Trophoblast cell (in vitro differentiated cells and primary cell): ENCODE data around the gene KIR2DL3.

Source experiments
- DNase-seq, 2 donors: peaks; one replicate each; pipeline ENCODE4 v3.0.0-alpha.2; 2016
- H2AFZ ChIP-seq: 2 replicates; pipeline ENCODE4 v1.6.1; 2013; ENCODE audit warnings: low read length, moderate library complexity, mild to moderate bottlenecking; ENCODE audit not compliant: insufficient read depth, poor library complexity
- H2AK5ac ChIP-seq: 2 replicates; pipeline ENCODE4 v1.6.1; 2013; ENCODE audit warnings: mild to moderate bottlenecking, low read length
- H2BK120ac ChIP-seq: 2 replicates; pipeline ENCODE4 v1.6.1; 2013; ENCODE audit warnings: low read length, mild to moderate bottlenecking, moderate library complexity; ENCODE audit not compliant: insufficient read depth, poor library complexity
- H2BK12ac ChIP-seq: 2 replicates; pipeline ENCODE4 v1.6.1; 2013; ENCODE audit warnings: mild to moderate bottlenecking, low read length, moderate library complexity
- H2BK5ac ChIP-seq: 2 replicates; pipeline ENCODE4 v1.6.1; 2013; ENCODE audit warnings: low read length, low read depth, moderate library complexity, mild to moderate bottlenecking; ENCODE audit not compliant: poor library complexity
- H3K14ac ChIP-seq: 2 replicates; pipeline ENCODE4 v1.6.1; 2013; ENCODE audit warnings: mild to moderate bottlenecking, low read length
- H3K18ac ChIP-seq: 2 replicates; pipeline ENCODE4 v1.6.1; 2013; ENCODE audit warnings: mild to moderate bottlenecking, low read length
- H3K23ac ChIP-seq: 2 replicates; pipeline ENCODE4 v1.6.1; 2013; ENCODE audit warnings: low read length
- H3K27ac ChIP-seq: 2 replicates; pipeline ENCODE4 v1.5.1; 2013; ENCODE audit warnings: low read depth, mild to moderate bottlenecking, inconsistent platforms, low read length, moderate library complexity
- H3K27me3 ChIP-seq: 2 replicates; pipeline ENCODE4 v1.6.1; 2013; ENCODE audit warnings: inconsistent platforms, mild to moderate bottlenecking, low read length, moderate library complexity; ENCODE audit not compliant: insufficient read depth
- H3K36me3 ChIP-seq, 2 experiments: 1 replicate in 1 of 2; 2 replicates in 1 of 2; pipeline ENCODE4 v1.6.1; 2013; ENCODE audit warnings: low read length in 2 of 2, mild to moderate bottlenecking in 2 of 2, moderate library complexity in 1 of 2; ENCODE audit not compliant: insufficient read depth in 2 of 2, control insufficient read depth in 1 of 2
- H3K4ac ChIP-seq: 2 replicates; pipeline ENCODE4 v1.6.1; 2013; ENCODE audit warnings: low read depth, mild to moderate bottlenecking, low read length, moderate library complexity
- H3K4me1 ChIP-seq, 2 experiments: 1 replicate in 1 of 2; 2 replicates in 1 of 2; pipeline ENCODE4 v1.6.1; 2013; ENCODE audit warnings: low read length in 2 of 2, mild to moderate bottlenecking in 2 of 2, moderate library complexity in 1 of 2; ENCODE audit not compliant: insufficient read depth in 2 of 2, control insufficient read depth in 1 of 2
- H3K4me2 ChIP-seq: 2 replicates; pipeline ENCODE4 v1.6.1; 2013; ENCODE audit warnings: inconsistent platforms, mild to moderate bottlenecking, low read length, moderate library complexity
- H3K4me3 ChIP-seq: 2 replicates; pipeline ENCODE4 v1.5.1; 2013; ENCODE audit warnings: mild to moderate bottlenecking, low read depth, low read length, inconsistent platforms
- H3K79me1 ChIP-seq: one replicate; pipeline ENCODE4 v1.6.1; 2013; ENCODE audit warnings: low read length
- H3K79me2 ChIP-seq: 2 replicates; pipeline ENCODE4 v1.6.1; 2013; ENCODE audit warnings: low read length, mild to moderate bottlenecking; ENCODE audit not compliant: control insufficient read depth, insufficient read depth, poor library complexity
- H3K9ac ChIP-seq: 2 replicates; pipeline ENCODE4 v1.6.1; 2013; ENCODE audit warnings: mild to moderate bottlenecking, low read length
- H3K9me3 ChIP-seq: 2 replicates; pipeline ENCODE4 v1.6.1; 2013; ENCODE audit warnings: low read depth, mild to moderate bottlenecking, control low read depth, inconsistent platforms, low read length; ENCODE audit not compliant: insufficient read depth
- H4K12ac ChIP-seq: 2 replicates; pipeline ENCODE4 v1.6.1; 2013; ENCODE audit warnings: low read depth, mild to moderate bottlenecking, low read length, moderate library complexity
- H4K8ac ChIP-seq: 2 replicates; pipeline ENCODE4 v1.6.1; 2013; ENCODE audit warnings: low read depth, mild to moderate bottlenecking, low read length, moderate library complexity
- H4K91ac ChIP-seq: one replicate; pipeline ENCODE4 v1.6.1; 2013; ENCODE audit warnings: low read depth, mild to moderate bottlenecking, low read length, moderate library complexity
- WGBS: extraction: QIAGEN DNeasy Blood & Tissue Kit; methylation state at CpG from one replicate; pipeline ENCODE4 v1.1.7; 2013; ENCODE audit warnings: missing lambda C conversion rate; ENCODE audit not compliant: insufficient read length, insufficient coverage; ENCODE audit errors: extremely low coverage; 5-methylcytosine and 5-hydroxymethylcytosine counted together

KIR2DL3 gene

GRCh38 chr19:54728167-54728566 lies 10.1 kb upstream of the KIR2DL3 start:
- no peak overlapping the region for H3K4ac ChIP-seq
- H3K4me2 ChIP-seq, result no peak overlapping the region

GRCh38 chr19:54729416-54730188 lies 8.7 kb upstream of the KIR2DL3 start:
- peak overlapping the region; percentile 13 for H3K4me3 ChIP-seq
- H2BK120ac ChIP-seq, result no peak overlapping the region
- WGBS, result no CpG with 5 or more reads among the region's 15 CpGs
- H3K79me1 ChIP-seq, result no peaks in the 10 kb centered on the region
- H2BK5ac ChIP-seq, result no peak overlapping the region
- no peak for DNase-seq
- no peaks in the 10 kb centered on the region for H3K4me1 ChIP-seq
- no peak overlapping the region for H2AFZ ChIP-seq
- H4K12ac ChIP-seq, result no peak overlapping the region
- no peak overlapping the region for H3K4ac ChIP-seq
- no peak overlapping the region for H4K91ac ChIP-seq
- H2BK12ac ChIP-seq, result no peak overlapping the region
- no peak overlapping the region for H3K14ac ChIP-seq
- no peaks in the 10 kb centered on the region for H3K79me2 ChIP-seq
- H3K9ac ChIP-seq, result no peak overlapping the region
- no peak overlapping the region for H2AK5ac ChIP-seq
- H4K8ac ChIP-seq, result no peak overlapping the region
- no peak overlapping the region for H3K4me2 ChIP-seq
- no peaks in the 10 kb centered on the region for H3K27me3 ChIP-seq
- H3K36me3 ChIP-seq, result no peaks in the 10 kb centered on the region
- H3K18ac ChIP-seq, result no peak overlapping the region
- H3K27ac ChIP-seq, result no peak overlapping the region
- H3K23ac ChIP-seq, result no peak overlapping the region
- peaks cover 48% of the 10 kb centered on the region for H3K9me3 ChIP-seq

More at GRCh38 chr19:54728167-54728566, 10.1 kb upstream of the KIR2DL3 start:
- Histone ChIP-seq H4K12ac (no peak overlapping the region), H3K18ac (no peak overlapping the region), H3K9me3 (peaks cover 50% of the 10 kb centered on the region), H3K79me1 (no peaks in the 10 kb centered on the region), H2BK12ac (no peak overlapping the region), H3K23ac (no peak overlapping the region), H3K9ac (no peak overlapping the region), H2AK5ac (no peak overlapping the region), H3K36me3 (no peaks in the 10 kb centered on the region), H2AFZ (no peak overlapping the region), H3K27me3 (no peaks in the 10 kb centered on the region), H3K27ac (no peak overlapping the region), H4K91ac (no peak overlapping the region), H4K8ac (no peak overlapping the region), H3K4me1 (no peaks in the 10 kb centered on the region), H3K79me2 (no peaks in the 10 kb centered on the region), H2BK5ac (no peak overlapping the region), H2BK120ac (no peak overlapping the region), H3K4me3 (no peak overlapping the region), H3K14ac (no peak overlapping the region)
- WGBS, result no CpG with 5 or more reads among the region's 3 CpGs
- DNase-seq, result no peak

- Histone ChIP-seq H2BK120ac (no peak overlapping the region), H2AK5ac (no peak overlapping the region), H3K27ac (no peak overlapping the region), H3K79me2 (no peaks in the 10 kb centered on the region), H3K9me3 (peaks cover 48% of the 10 kb centered on the region), H3K18ac (no peak overlapping the region), H2AFZ (no peak overlapping the region), H4K12ac (no peak overlapping the region), H3K4me3 (no peak overlapping the region), H3K9ac (no peak overlapping the region), H4K8ac (no peak overlapping the region), H2BK12ac (no peak overlapping the region), H3K4me2 (no peak overlapping the region), H2BK5ac (no peak overlapping the region), H3K14ac (no peak overlapping the region), H4K91ac (no peak overlapping the region), H3K4ac (no peak overlapping the region), H3K36me3 (no peaks in the 10 kb centered on the region), H3K23ac (no peak overlapping the region), H3K27me3 (no peaks in the 10 kb centered on the region), H3K79me1 (no peaks in the 10 kb centered on the region), H3K4me1 (no peaks in the 10 kb centered on the region)
- no peak for DNase-seq
- no CpG with 5 or more reads among the region's 8 CpGs for WGBS
Observed at GRCh38 chr19:54731191-54731590, 7.1 kb upstream of the KIR2DL3 start.

- Histone ChIP-seq H4K12ac (no peak overlapping the region), H2AK5ac (no peak overlapping the region), H3K18ac (no peak overlapping the region), H3K23ac (no peak overlapping the region), H4K8ac (no peak overlapping the region), H3K4me3 (no peak overlapping the region), H3K4me1 (no peaks in the 10 kb centered on the region), H2BK12ac (no peak overlapping the region), H3K4ac (no peak overlapping the region), H4K91ac (no peak overlapping the region), H3K4me2 (no peak overlapping the region), H2BK5ac (no peak overlapping the region), H3K9me3 (peaks cover 41% of the 10 kb centered on the region), H3K79me1 (no peaks in the 10 kb centered on the region), H3K14ac (no peak overlapping the region), H3K36me3 (no peaks in the 10 kb centered on the region), H2AFZ (no peak overlapping the region), H3K9ac (no peak overlapping the region), H3K27me3 (no peaks in the 10 kb centered on the region), H3K79me2 (no peaks in the 10 kb centered on the region), H3K27ac (no peak overlapping the region), H2BK120ac (no peak overlapping the region)
- whole genome bisulfite sequencing, result no CpG with 5 or more reads among the region's 1 CpG
- DNase-seq, result no peak
Observed at GRCh38 chr19:54738715-54739114, 402 bp downstream of the KIR2DL3 start.
